Endothelial cell of umbilical vein (primary cell): ENCODE data around the gene WDHD1. TPM values are rescaled to one million over a fixed set of nuclear protein-coding genes. Genes with fewer than 3 reads are reported as not detected.

Experiments used
- BruUV-seq: library from RNA; stranded (reverse); fragments of 400-500 nt; replicated peaks from 2 replicates; lab custom pipeline; 2021; lab: Mats Ljungman, UMichigan
- CTCF ChIA-PET: fragments of 300-600, 350-600 bp; sonication (Branson Sonifier 250); formaldehyde crosslinking; loops from one replicate; lab custom pipeline; 2021; ENCODE audit warnings: antibody characterized with exemption, inconsistent platforms; lab: Charles Lee
- POLR2A ChIA-PET: fragments of 300-600, 350-600 bp; sonication (Branson Sonifier 250); formaldehyde crosslinking; loops from one replicate; lab custom pipeline; 2021; ENCODE audit warnings: antibody characterized with exemption, inconsistent platforms; lab: Charles Lee
- DNase-seq: peaks from one replicate; pipeline ENCODE4 v3.0.0-alpha.2; 2011; ENCODE audit warnings: low read depth, low spot score
- FAIRE-seq: peaks from 2 replicates; lab custom pipeline; 2011; peaks lifted over from hg19 to GRCh38; lab: Jason Lieb, UNC
- H2AFZ ChIP-seq: 2 replicates; pipeline ENCODE4 v1.6.0; 2012; ENCODE audit warnings: low read depth, low read length, control low read depth, inconsistent platforms
- H3K27ac ChIP-seq: 2 replicates; pipeline ENCODE4 v1.5.1; 2011; ENCODE audit warnings: low read depth, mild to moderate bottlenecking, control low read depth, low read length, moderate library complexity; ENCODE audit not compliant: insufficient read depth
- H3K27me3 ChIP-seq, 2 experiments: 2 replicates each; pipeline versions ENCODE4 v1.6.0 to v1.6.1; 2011; ENCODE audit warnings: low read length in 2 of 2, mixed read lengths in 1 of 2; ENCODE audit not compliant: control insufficient read depth in 2 of 2, insufficient read depth in 2 of 2
- H3K36me3 ChIP-seq, 2 experiments: 2 replicates in 1 of 2; 3 replicates in 1 of 2; pipeline ENCODE4 v1.5.1; 2011; ENCODE audit warnings: low read length in 2 of 2, mild to moderate bottlenecking in 1 of 2, moderate library complexity in 1 of 2; ENCODE audit not compliant: control insufficient read depth in 2 of 2, insufficient read depth in 2 of 2; ENCODE audit errors: extremely low read depth in 1 of 2
- H3K4me1 ChIP-seq: 3 replicates; pipeline ENCODE4 v1.5.1; 2011; ENCODE audit warnings: mild to moderate bottlenecking, low read length; ENCODE audit not compliant: control insufficient read depth, insufficient read depth; ENCODE audit errors: extremely low read depth
- H3K4me2 ChIP-seq: 2 replicates; pipeline ENCODE4 v1.6.1; 2011; ENCODE audit warnings: low read length, control low read depth, mixed read lengths; ENCODE audit not compliant: insufficient read depth
- H3K4me3 ChIP-seq, 3 experiments: fragments of 200-600 bp in 1 of 3; sonication (generic), shearing (Covaris generic) in 1 of 3; replicated peaks in 1 of 3; 2 replicates each; pipeline ENCODE4 v1.5.1; 2011 to 2016; ENCODE audit warnings: control low read depth in 3 of 3, low read length in 3 of 3, mild to moderate bottlenecking in 2 of 3, inconsistent platforms in 1 of 3, low read depth in 1 of 3, moderate library complexity in 1 of 3; ENCODE audit not compliant: insufficient read depth in 1 of 3
- H3K79me2 ChIP-seq: 2 replicates; pipeline ENCODE4 v1.6.0; 2012; ENCODE audit warnings: low read length, inconsistent platforms; ENCODE audit not compliant: control insufficient read depth, insufficient read depth
- H3K9ac ChIP-seq: replicated peaks from 2 replicates; pipeline ENCODE3; 2011; ENCODE audit warnings: low read length, control low read depth; ENCODE audit not compliant: insufficient read depth; ENCODE audit errors: extremely low read depth
- H3K9me1 ChIP-seq: replicated peaks from 3 replicates; pipeline ENCODE4 v1.6.0; 2011; ENCODE audit warnings: mild to moderate bottlenecking, low read length; ENCODE audit not compliant: control insufficient read depth, insufficient read depth; ENCODE audit errors: extremely low read depth
- H3K9me3 ChIP-seq: replicated peaks from 2 replicates; pipeline ENCODE4 v1.5.1; 2012; ENCODE audit warnings: low read length, inconsistent platforms; ENCODE audit not compliant: control insufficient read depth, insufficient read depth
- H4K20me1 ChIP-seq: replicated peaks from 2 replicates; pipeline ENCODE3; 2011; ENCODE audit warnings: mild to moderate bottlenecking, low read length; ENCODE audit not compliant: control insufficient read depth, insufficient read depth; ENCODE audit errors: extremely low read depth
- EZH2 ChIP-seq: IDR thresholded peaks from 2 replicates; pipeline ENCODE4 v1.6.1; 2012; ENCODE audit warnings: borderline replicate concordance, low read depth, mild to moderate bottlenecking, moderate library complexity, low read length, inconsistent platforms; ENCODE audit not compliant: severe bottlenecking
- FOS ChIP-seq: IDR thresholded peaks from 2 replicates; pipeline ENCODE4 v1.6.1; 2011; ENCODE audit warnings: mild to moderate bottlenecking, low read length, moderate library complexity, borderline replicate concordance; ENCODE audit not compliant: insufficient read depth
- GATA2 ChIP-seq: IDR thresholded peaks from 2 replicates; pipeline ENCODE4 v1.7.0; 2011; ENCODE audit warnings: low read depth, mild to moderate bottlenecking, moderate library complexity, mixed read lengths, low read length; ENCODE audit not compliant: insufficient read length, insufficient read depth
- JUN ChIP-seq: IDR thresholded peaks from 2 replicates; pipeline ENCODE4 v1.6.1; 2011; ENCODE audit warnings: borderline replicate concordance, low read depth; ENCODE audit not compliant: insufficient read length, insufficient read depth
- MYC ChIP-seq: IDR thresholded peaks from one replicate; pipeline ENCODE4 v1.6.1; 2011; ENCODE audit warnings: mild to moderate bottlenecking, low read depth, low read length
- POLR2A ChIP-seq: IDR thresholded peaks from 2 replicates; pipeline ENCODE4 v1.6.1; 2012; ENCODE audit warnings: low read depth, mild to moderate bottlenecking, control low read depth, low read length
- POLR2AphosphoS5 ChIP-seq: IDR thresholded peaks from 2 replicates; pipeline ENCODE4 v1.6.1; 2012; ENCODE audit warnings: low read depth, mild to moderate bottlenecking, control low read depth, low read length, moderate library complexity; ENCODE audit not compliant: insufficient read depth
- dilution Hi-C: fragments of 300-500 bp; cut with MboI; formaldehyde crosslinking; loops from one replicate; pipeline ENCODE4 v1.15.0; 2019; ENCODE audit warnings: low sequenced_read_pairs; ENCODE audit not compliant: extremely low pct_ligation_motif_present
- intact Hi-C: fragments of 100-400 bp; cut with micrococcal nuclease; formaldehyde crosslinking; loops from one replicate; pipeline ENCODE4 v1.10.0; 2022
- polyA plus RNA-seq, 4 experiments: library from polyadenylated mRNA; depleted of rRNA in 3 of 4; stranded (reverse) in 3 of 4; unstranded in 1 of 4; fragments of >200 nt; gene quantifications; 2 replicates each; pipeline versions ENCODE4 v1.2.1 to v1.2.3, GENCODE V29; 2011 to 2012; ENCODE audit warnings: missing spikeins in 1 of 4
- total RNA-seq: library from RNA; stranded (reverse); gene quantifications from 2 replicates; pipeline ENCODE4 v1.2.3, GENCODE V29; 2021
- TF ChIP-seq, protein P1 (sequence below), 2 donors: IDR thresholded peaks; 1 replicate in 1 of 2; 2 replicates in 1 of 2; pipeline ENCODE4 v1.5.1; 2011; ENCODE audit warnings: low read length in 2 of 2, mild to moderate bottlenecking in 2 of 2, moderate library complexity in 2 of 2, control low read depth in 1 of 2, inconsistent platforms in 1 of 2, low read depth in 1 of 2; ENCODE audit not compliant: insufficient read depth in 1 of 2; ENCODE audit errors: extremely low read depth in 1 of 2
- TF ChIP-seq, protein P2 (sequence below): IDR thresholded peaks from 2 replicates; pipeline ENCODE4 v1.6.1; 2011; ENCODE audit not compliant: insufficient read depth, insufficient read length

WDHD1 gene
- total and polyA plus RNA-seq, 2 donors (not counting 3 experiments of a cell fraction or from before 2014, with no cell fraction given): 3.1 to 22.5 TPM

DNA sequence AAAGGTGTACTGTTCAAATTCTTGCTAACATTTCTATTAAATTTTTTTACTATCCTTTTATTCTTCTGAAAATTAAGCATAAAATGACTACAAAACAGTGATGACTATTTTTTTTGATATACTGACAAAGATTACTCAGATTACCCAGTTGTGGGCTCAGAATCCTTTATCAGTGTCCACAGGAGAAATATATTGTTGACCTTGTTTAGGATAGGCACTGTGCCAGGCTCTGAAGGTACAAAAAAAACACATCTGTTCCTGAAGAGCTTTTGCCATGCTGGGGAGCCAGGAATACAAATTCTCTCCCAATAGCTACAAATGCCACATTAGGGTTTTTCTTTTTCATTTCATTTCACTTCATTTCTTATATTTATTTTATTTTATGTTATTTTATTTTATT lies 97.3 kb downstream of the WDHD1 start:
- Histone ChIP-seq H3K27me3 (no peaks in the 10 kb centered on the region), H3K4me3 (no peak overlapping the region), H3K27ac (no peak overlapping the region), H3K4me2 (no peak overlapping the region), H3K36me3 (no peaks in the 10 kb centered on the region), H3K4me1 (no peaks in the 10 kb centered on the region), H3K9me3 (no peaks in the 10 kb centered on the region), H3K9me1 (no peaks in the 10 kb centered on the region), H2AFZ (no peak overlapping the region), H3K79me2 (no peaks in the 10 kb centered on the region), H3K9ac (no peak overlapping the region), H4K20me1 (no peaks in the 10 kb centered on the region)
- BruUV-seq: no TSS peak
- intact Hi-C loops: no loop called here
- ChIA-PET CTCF (interaction anchor here (1.5 kb wide), 1 partner anchor 19 kb away, joined by 3 read pairs; no protein-coding TSS in a partner anchor), POLR2A (no interaction called here)
- FAIRE-seq (no peak), DNase-seq (peak; percentile 21)
- dilution Hi-C loops: no loop called here
- TF ChIP-seq, protein P1, sequence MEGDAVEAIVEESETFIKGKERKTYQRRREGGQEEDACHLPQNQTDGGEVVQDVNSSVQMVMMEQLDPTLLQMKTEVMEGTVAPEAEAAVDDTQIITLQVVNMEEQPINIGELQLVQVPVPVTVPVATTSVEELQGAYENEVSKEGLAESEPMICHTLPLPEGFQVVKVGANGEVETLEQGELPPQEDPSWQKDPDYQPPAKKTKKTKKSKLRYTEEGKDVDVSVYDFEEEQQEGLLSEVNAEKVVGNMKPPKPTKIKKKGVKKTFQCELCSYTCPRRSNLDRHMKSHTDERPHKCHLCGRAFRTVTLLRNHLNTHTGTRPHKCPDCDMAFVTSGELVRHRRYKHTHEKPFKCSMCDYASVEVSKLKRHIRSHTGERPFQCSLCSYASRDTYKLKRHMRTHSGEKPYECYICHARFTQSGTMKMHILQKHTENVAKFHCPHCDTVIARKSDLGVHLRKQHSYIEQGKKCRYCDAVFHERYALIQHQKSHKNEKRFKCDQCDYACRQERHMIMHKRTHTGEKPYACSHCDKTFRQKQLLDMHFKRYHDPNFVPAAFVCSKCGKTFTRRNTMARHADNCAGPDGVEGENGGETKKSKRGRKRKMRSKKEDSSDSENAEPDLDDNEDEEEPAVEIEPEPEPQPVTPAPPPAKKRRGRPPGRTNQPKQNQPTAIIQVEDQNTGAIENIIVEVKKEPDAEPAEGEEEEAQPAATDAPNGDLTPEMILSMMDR (IDR thresholded peaks at IDR 0.05; ENCODE audit: extremely low read depth in 1 of 2, insufficient read depth in 1 of 2, low read depth in 1 of 2, low read length in 2 of 2): no peak
- TF ChIP-seq GATA2 (no peak), MYC (no peak), JUN (no peak), FOS (no peak), EZH2 (no peak), POLR2AphosphoS5 (no peak), POLR2A (no peak)
- TF ChIP-seq, protein P2, sequence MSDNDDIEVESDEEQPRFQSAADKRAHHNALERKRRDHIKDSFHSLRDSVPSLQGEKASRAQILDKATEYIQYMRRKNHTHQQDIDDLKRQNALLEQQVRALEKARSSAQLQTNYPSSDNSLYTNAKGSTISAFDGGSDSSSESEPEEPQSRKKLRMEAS: no peak
